Loucy (cell line): ENCODE data around the gene PLA2G4C.

Source experiments
- H2AFZ ChIP-seq: fragments of 200-600 bp; sonication (generic); 2 replicates; pipeline ENCODE4 v1.6.0; 2016; ENCODE audit warnings: antibody characterized with exemption, mild to moderate bottlenecking, low read length, moderate library complexity
- H3F3A ChIP-seq: fragments of 200-600 bp; 2 replicates; pipeline ENCODE4 v1.6.0; 2016; ENCODE audit warnings: antibody characterized with exemption, low read depth, mild to moderate bottlenecking
- H3K27me3 ChIP-seq: fragments of 200-600 bp; sonication (generic); 2 replicates; pipeline ENCODE4 v1.6.1; 2014; ENCODE audit warnings: low read length, mild to moderate bottlenecking; ENCODE audit not compliant: insufficient read depth, poor library complexity, severe bottlenecking
- H3K36me3 ChIP-seq: fragments of 200-600 bp; sonication (generic); 2 replicates; pipeline ENCODE4 v1.6.1; 2016; ENCODE audit warnings: low read length; ENCODE audit not compliant: insufficient read depth
- H3K4me1 ChIP-seq: fragments of 200-600 bp; sonication (generic); 2 replicates; pipeline ENCODE4 v1.5.1; 2014; ENCODE audit warnings: low read length, mild to moderate bottlenecking; ENCODE audit not compliant: insufficient read depth, poor library complexity, severe bottlenecking
- H3K4me2 ChIP-seq: fragments of 200-600 bp; sonication (generic); 2 replicates; pipeline ENCODE4 v1.6.0; 2014; ENCODE audit warnings: antibody characterized with exemption, low read length, low read depth, mild to moderate bottlenecking; ENCODE audit not compliant: poor library complexity, severe bottlenecking
- H3K4me3 ChIP-seq: fragments of 200-600 bp; sonication (generic); 2 replicates; pipeline ENCODE4 v1.5.1; 2014; ENCODE audit warnings: low read length, mild to moderate bottlenecking, mixed read lengths; ENCODE audit not compliant: poor library complexity, severe bottlenecking
- H3K79me2 ChIP-seq: fragments of 200-600 bp; sonication (generic); 2 replicates; pipeline ENCODE4 v1.6.1; 2014; ENCODE audit warnings: low read length; ENCODE audit not compliant: insufficient read depth
- H3K9ac ChIP-seq: fragments of 200-600 bp; sonication (generic); 2 replicates; pipeline ENCODE4 v1.6.0; 2014; ENCODE audit warnings: mild to moderate bottlenecking, low read depth, low read length, moderate library complexity; ENCODE audit not compliant: poor library complexity, severe bottlenecking
- H3K9me2 ChIP-seq: fragments of 200-600 bp; sonication (generic); replicated peaks from 2 replicates; pipeline ENCODE4 v1.6.1; 2016; ENCODE audit warnings: low read depth, low read length, mixed read lengths
- H3K9me3 ChIP-seq: fragments of 200-600 bp; sonication (generic); 2 replicates; pipeline ENCODE4 v1.6.1; 2014; ENCODE audit warnings: mild to moderate bottlenecking, antibody characterized with exemption, low read length, low read depth; ENCODE audit not compliant: insufficient read depth
- H4K20me1 ChIP-seq: fragments of 200-600 bp; sonication (generic); 2 replicates; pipeline ENCODE4 v1.6.0; 2014; ENCODE audit warnings: antibody characterized with exemption, low read length, mild to moderate bottlenecking; ENCODE audit not compliant: insufficient read depth, poor library complexity, severe bottlenecking
- EZH2phosphoT487 ChIP-seq: fragments of 200-600 bp; IDR thresholded peaks from 2 replicates; pipeline ENCODE4 v1.6.1; 2018; ENCODE audit warnings: antibody characterized with exemption, mild to moderate bottlenecking, moderate library complexity, borderline replicate concordance
- TF ChIP-seq, protein P1 (sequence below): fragments of 200-600 bp; sonication (generic); conservative IDR thresholded peaks from 2 replicates; pipeline ENCODE4 v1.5.1; 2014; ENCODE audit warnings: mild to moderate bottlenecking, antibody characterized with exemption, low read length

The PLA2G4C gene

DNA sequence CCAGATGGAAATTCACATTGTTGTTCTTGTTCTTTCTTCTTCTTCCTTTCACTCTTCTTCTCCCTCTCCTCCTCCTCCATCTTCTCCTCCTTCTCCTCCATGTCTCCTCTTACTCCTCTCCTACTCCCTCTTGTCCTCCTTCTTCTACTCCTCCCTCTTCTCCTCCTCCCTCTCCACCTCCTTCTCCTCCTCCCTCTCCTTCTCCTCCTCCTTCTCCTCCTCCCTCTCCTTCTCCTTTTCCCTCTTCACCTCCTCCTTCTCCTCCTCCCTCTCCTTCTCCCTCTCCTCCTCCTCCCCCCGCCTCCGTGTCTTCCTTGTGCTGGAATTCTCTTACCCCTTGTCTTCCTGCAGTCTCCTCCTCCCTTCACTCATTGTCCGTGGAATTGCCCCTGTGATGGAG, 85.1 kb downstream of the PLA2G4C start:
- Histone ChIP-seq H3K9me3 (no peaks in the 10 kb centered on the region), H3K9me2 (no peaks in the 10 kb centered on the region), H3K9ac (no peak overlapping the region), H2AFZ (no peak overlapping the region), H3F3A (no peaks in the 10 kb centered on the region), H3K79me2 (no peaks in the 10 kb centered on the region), H3K4me2 (no peak overlapping the region), H3K4me1 (no peaks in the 10 kb centered on the region), H3K4me3 (no peak overlapping the region), H4K20me1 (no peaks in the 10 kb centered on the region), H3K36me3 (no peaks in the 10 kb centered on the region), H3K27me3 (no peaks in the 10 kb centered on the region)
- TF ChIP-seq EZH2phosphoT487, result no peak
- TF ChIP-seq, protein P1, sequence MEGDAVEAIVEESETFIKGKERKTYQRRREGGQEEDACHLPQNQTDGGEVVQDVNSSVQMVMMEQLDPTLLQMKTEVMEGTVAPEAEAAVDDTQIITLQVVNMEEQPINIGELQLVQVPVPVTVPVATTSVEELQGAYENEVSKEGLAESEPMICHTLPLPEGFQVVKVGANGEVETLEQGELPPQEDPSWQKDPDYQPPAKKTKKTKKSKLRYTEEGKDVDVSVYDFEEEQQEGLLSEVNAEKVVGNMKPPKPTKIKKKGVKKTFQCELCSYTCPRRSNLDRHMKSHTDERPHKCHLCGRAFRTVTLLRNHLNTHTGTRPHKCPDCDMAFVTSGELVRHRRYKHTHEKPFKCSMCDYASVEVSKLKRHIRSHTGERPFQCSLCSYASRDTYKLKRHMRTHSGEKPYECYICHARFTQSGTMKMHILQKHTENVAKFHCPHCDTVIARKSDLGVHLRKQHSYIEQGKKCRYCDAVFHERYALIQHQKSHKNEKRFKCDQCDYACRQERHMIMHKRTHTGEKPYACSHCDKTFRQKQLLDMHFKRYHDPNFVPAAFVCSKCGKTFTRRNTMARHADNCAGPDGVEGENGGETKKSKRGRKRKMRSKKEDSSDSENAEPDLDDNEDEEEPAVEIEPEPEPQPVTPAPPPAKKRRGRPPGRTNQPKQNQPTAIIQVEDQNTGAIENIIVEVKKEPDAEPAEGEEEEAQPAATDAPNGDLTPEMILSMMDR, result no peak

GRCh38 chr19:48023518-48023917, 87.1 kb downstream of the PLA2G4C start:
- no peak overlapping the region for H3K9ac ChIP-seq
- no peaks in the 10 kb centered on the region for H3F3A ChIP-seq
- H3K4me2 ChIP-seq, result no peak overlapping the region
- H3K79me2 ChIP-seq, result no peaks in the 10 kb centered on the region
- no peaks in the 10 kb centered on the region for H3K27me3 ChIP-seq
- H3K4me3 ChIP-seq, result no peak overlapping the region
- H3K4me1 ChIP-seq, result no peaks in the 10 kb centered on the region
- H3K9me3 ChIP-seq, result no peaks in the 10 kb centered on the region
- no peaks in the 10 kb centered on the region for H4K20me1 ChIP-seq
- TF ChIP-seq EZH2phosphoT487, result no peak
- TF ChIP-seq, protein P1, result no peak
- no peak overlapping the region for H2AFZ ChIP-seq
- no peaks in the 10 kb centered on the region for H3K9me2 ChIP-seq
- H3K36me3 ChIP-seq, result no peaks in the 10 kb centered on the region

DNA sequence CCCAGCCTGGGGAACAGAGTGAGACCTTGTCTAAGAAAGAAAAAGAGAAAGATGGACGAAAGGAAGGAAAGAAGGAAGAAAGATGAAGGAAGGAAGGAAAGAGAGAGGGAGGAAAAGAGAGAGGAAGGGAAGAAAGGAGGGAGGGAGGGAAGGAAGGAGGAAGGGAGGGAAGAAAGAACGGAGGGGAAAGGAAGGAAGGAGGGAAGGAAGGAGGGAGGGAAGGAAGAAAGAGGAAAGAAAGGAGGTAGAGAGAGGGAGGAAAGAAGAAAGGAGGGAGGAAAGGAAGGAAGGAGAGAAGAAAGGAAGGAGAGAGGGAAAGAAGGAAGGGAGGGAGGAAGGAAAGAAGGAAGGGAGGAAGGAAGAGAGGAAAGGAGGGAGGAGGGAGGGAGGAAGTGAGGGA, 87.6 kb downstream of the PLA2G4C start:
- Histone ChIP-seq H3K4me1 (no peaks in the 10 kb centered on the region), H2AFZ (no peak overlapping the region), H3K4me2 (no peak overlapping the region), H3K9ac (no peak overlapping the region), H3K79me2 (no peaks in the 10 kb centered on the region), H3K9me2 (no peaks in the 10 kb centered on the region), H3F3A (no peaks in the 10 kb centered on the region), H3K27me3 (no peaks in the 10 kb centered on the region), H3K4me3 (no peak overlapping the region), H3K9me3 (no peaks in the 10 kb centered on the region), H4K20me1 (no peaks in the 10 kb centered on the region), H3K36me3 (no peaks in the 10 kb centered on the region)
- TF ChIP-seq EZH2phosphoT487, result no peak
- TF ChIP-seq, protein P1, result no peak
